CD14-positive monocyte (primary cell): ENCODE results near the gene SLC6A20. TPM values are rescaled to one million over a fixed set of nuclear protein-coding genes. Genes with fewer than 3 reads are reported as not detected.
A peak's percentile ranks its signal among the peaks of the same experiment; 100 is the strongest.

Experiments used
- DNase-seq, 3 donors: peaks; one replicate each; pipeline ENCODE4 v3.0.0-alpha.2; 2011 to 2022
- H2AFZ ChIP-seq: 2 replicates; pipeline ENCODE4 v1.6.0; 2012; ENCODE audit warnings: mild to moderate bottlenecking, low read depth, low read length, inconsistent platforms; ENCODE audit not compliant: insufficient read depth, poor library complexity, severe bottlenecking
- H3K27ac ChIP-seq, 2 donors: 1 replicate in 1 of 2; 2 replicates in 1 of 2; pipeline ENCODE4 v1.5.1; 2012 to 2013; ENCODE audit warnings: low read length in 2 of 2, control low read depth in 1 of 2, inconsistent platforms in 1 of 2, low read depth in 1 of 2, mild to moderate bottlenecking in 1 of 2
- H3K27me3 ChIP-seq, 2 donors: one replicate each; pipeline versions ENCODE4 v1.6.0 to v1.6.1; 2011 to 2013; ENCODE audit warnings: low read length in 2 of 2; ENCODE audit not compliant: control insufficient read depth in 2 of 2, insufficient read depth in 2 of 2
- H3K36me3 ChIP-seq, 2 donors: replicated peaks in 1 of 2; 1 replicate in 1 of 2; 2 replicates in 1 of 2; pipeline versions ENCODE4 v1.5.1 to v1.6.1; 2012 to 2013; ENCODE audit warnings: low read length in 2 of 2, control low read depth in 1 of 2, inconsistent platforms in 1 of 2, mild to moderate bottlenecking in 1 of 2; ENCODE audit not compliant: insufficient read depth in 2 of 2, control insufficient read depth in 1 of 2
- H3K4me1 ChIP-seq, 2 donors: 1 replicate in 1 of 2; 2 replicates in 1 of 2; pipeline versions ENCODE4 v1.5.1 to v1.6.1; 2012 to 2013; ENCODE audit warnings: low read length in 2 of 2, control low read depth in 1 of 2, inconsistent platforms in 1 of 2, mild to moderate bottlenecking in 1 of 2, moderate library complexity in 1 of 2; ENCODE audit not compliant: insufficient read depth in 2 of 2, control insufficient read depth in 1 of 2
- H3K4me2 ChIP-seq: replicated peaks from 2 replicates; pipeline ENCODE3; 2012; ENCODE audit warnings: low read length, moderate library complexity, mild to moderate bottlenecking; ENCODE audit not compliant: poor library complexity, severe bottlenecking; ENCODE audit errors: extremely low read depth
- H3K4me3 ChIP-seq, 3 experiments: fragments of 200-600 bp in 1 of 3; sonication (generic) in 1 of 3; replicated peaks in 1 of 3; 1 replicate in 2 of 3; 2 replicates in 1 of 3; pipeline ENCODE4 v1.5.1; 2011 to 2013; ENCODE audit warnings: low read length in 3 of 3, mild to moderate bottlenecking in 3 of 3, control low read depth in 2 of 3, low read depth in 2 of 3, inconsistent platforms in 1 of 3, moderate library complexity in 1 of 3
- H3K79me2 ChIP-seq: 2 replicates; pipeline ENCODE4 v1.6.0; 2012; ENCODE audit warnings: mild to moderate bottlenecking, control low read depth, inconsistent platforms, low read length, moderate library complexity; ENCODE audit not compliant: insufficient read depth
- H3K9ac ChIP-seq: 2 replicates; pipeline ENCODE4 v1.6.0; 2017; ENCODE audit warnings: low read length, mild to moderate bottlenecking; ENCODE audit not compliant: insufficient read depth, poor library complexity, severe bottlenecking
- H3K9me3 ChIP-seq, 2 donors: replicated peaks in 1 of 2; 1 replicate in 1 of 2; 2 replicates in 1 of 2; pipeline versions ENCODE4 v1.5.1 to v1.6.1; 2012 to 2013; ENCODE audit warnings: low read length in 2 of 2, control low read depth in 1 of 2; ENCODE audit not compliant: control insufficient read depth in 1 of 2, insufficient read depth in 1 of 2
- H4K20me1 ChIP-seq: 2 replicates; pipeline ENCODE4 v1.6.0; 2012; ENCODE audit warnings: mild to moderate bottlenecking, low read length, control low read depth, moderate library complexity; ENCODE audit not compliant: insufficient read depth
- H3K27ac Mint-ChIP-seq, 7 donors: one replicate each; pipeline ENCODE4 v1.8.0; 2020; ENCODE audit warnings: mild to moderate bottlenecking in 7 of 7, mixed read lengths in 7 of 7, moderate library complexity in 6 of 7, inconsistent platforms in 2 of 7
- H3K27me3 Mint-ChIP-seq, 3 donors: one replicate each; pipeline ENCODE4 v1.8.0; 2021 to 2022; ENCODE audit warnings: low read depth in 3 of 3, mild to moderate bottlenecking in 3 of 3, mixed read lengths in 3 of 3, moderate library complexity in 3 of 3, inconsistent platforms in 1 of 3
- H3K36me3 Mint-ChIP-seq, 2 donors: one replicate each; pipeline ENCODE4 v1.8.0; 2020; ENCODE audit warnings: mixed read lengths in 2 of 2, inconsistent platforms in 1 of 2, mild to moderate bottlenecking in 1 of 2
- H3K4me1 Mint-ChIP-seq: one replicate; pipeline ENCODE4 v1.8.0; 2020; ENCODE audit warnings: mild to moderate bottlenecking, mixed read lengths
- H3K4me3 Mint-ChIP-seq, 2 donors: one replicate each; pipeline ENCODE4 v1.8.0; 2020; ENCODE audit warnings: mild to moderate bottlenecking in 2 of 2, mixed read lengths in 2 of 2, moderate library complexity in 1 of 2
- H3K9me3 Mint-ChIP-seq, 7 donors: one replicate each; pipeline ENCODE4 v1.8.0; 2020 to 2022; ENCODE audit warnings: mixed read lengths in 7 of 7, mild to moderate bottlenecking in 6 of 7, moderate library complexity in 6 of 7, inconsistent platforms in 2 of 7
- CTCF ChIP-seq: fragments of 200-600 bp; IDR thresholded peaks from one replicate; pipeline ENCODE4 v1.8.0; 2022; ENCODE audit warnings: antibody characterized with exemption, mild to moderate bottlenecking
- whole genome bisulfite sequencing: methylation state at CpG from one replicate; pipeline ENCODE4 v1.1.5; 2013; ENCODE audit warnings: missing lambda C conversion rate; ENCODE audit not compliant: insufficient coverage; 5-methylcytosine and 5-hydroxymethylcytosine counted together
- intact Hi-C, 2 donors: fragments of 100-400 bp; cut with micrococcal nuclease; formaldehyde crosslinking; loops; one replicate each; pipeline versions ENCODE4 v1.15.0 to v1.15.1; 2023
- polyA plus RNA-seq, 3 donors: library from polyadenylated mRNA; depleted of rRNA in 1 of 3; unstranded in 2 of 3; stranded (reverse) in 1 of 3; fragments of 300-500 nt in 2 of 3; fragments of >200 nt in 1 of 3; fragmentation: Illumina TruSeq in 2 of 3; gene quantifications; 1 replicate in 2 of 3; 2 replicates in 1 of 3; pipeline ENCODE4 v1.2.3, GENCODE V29; 2012 to 2021

SLC6A20 gene
- polyA plus RNA-seq, 3 donors = not detected

- Mint-ChIP-seq H3K36me3 (no peaks in the 10 kb centered on the region), H3K27me3 (peaks cover 0 to 2% (median 0%) of the 10 kb centered on the region in 3 donors), H3K4me1 (no peaks in the 10 kb centered on the region), H3K4me3 (peak overlapping the region in 1 of 2 donors; percentile 25), H3K9me3 (peaks cover 0 to 10% (median 4%) of the 10 kb centered on the region in 7 donors), H3K27ac (no peak overlapping the region)
- no peak for TF ChIP-seq CTCF
- intact Hi-C loops = no loop called here
- no peak overlapping the region for H2AFZ ChIP-seq
- no peaks in the 10 kb centered on the region for H3K36me3 ChIP-seq
- no peak for DNase-seq
- H3K4me1 ChIP-seq = no peaks in the 10 kb centered on the region
- no peak overlapping the region for H3K4me2 ChIP-seq
- no peaks in the 10 kb centered on the region for H3K79me2 ChIP-seq
- no peak overlapping the region for H3K9ac ChIP-seq
- H4K20me1 ChIP-seq = no peaks in the 10 kb centered on the region
- H3K27ac ChIP-seq = no peak overlapping the region
- H3K9me3 ChIP-seq = peaks cover 0 to 7% of the 10 kb centered on the region in 2 donors
- no peak overlapping the region for H3K4me3 ChIP-seq
- 86% methylated on average over 3 of the region's 4 CpGs for WGBS
- H3K27me3 ChIP-seq = no peaks in the 10 kb centered on the region
Measured at GRCh38 chr3:45814322-45814721, 18.0 kb upstream of the SLC6A20 start.

DNA sequence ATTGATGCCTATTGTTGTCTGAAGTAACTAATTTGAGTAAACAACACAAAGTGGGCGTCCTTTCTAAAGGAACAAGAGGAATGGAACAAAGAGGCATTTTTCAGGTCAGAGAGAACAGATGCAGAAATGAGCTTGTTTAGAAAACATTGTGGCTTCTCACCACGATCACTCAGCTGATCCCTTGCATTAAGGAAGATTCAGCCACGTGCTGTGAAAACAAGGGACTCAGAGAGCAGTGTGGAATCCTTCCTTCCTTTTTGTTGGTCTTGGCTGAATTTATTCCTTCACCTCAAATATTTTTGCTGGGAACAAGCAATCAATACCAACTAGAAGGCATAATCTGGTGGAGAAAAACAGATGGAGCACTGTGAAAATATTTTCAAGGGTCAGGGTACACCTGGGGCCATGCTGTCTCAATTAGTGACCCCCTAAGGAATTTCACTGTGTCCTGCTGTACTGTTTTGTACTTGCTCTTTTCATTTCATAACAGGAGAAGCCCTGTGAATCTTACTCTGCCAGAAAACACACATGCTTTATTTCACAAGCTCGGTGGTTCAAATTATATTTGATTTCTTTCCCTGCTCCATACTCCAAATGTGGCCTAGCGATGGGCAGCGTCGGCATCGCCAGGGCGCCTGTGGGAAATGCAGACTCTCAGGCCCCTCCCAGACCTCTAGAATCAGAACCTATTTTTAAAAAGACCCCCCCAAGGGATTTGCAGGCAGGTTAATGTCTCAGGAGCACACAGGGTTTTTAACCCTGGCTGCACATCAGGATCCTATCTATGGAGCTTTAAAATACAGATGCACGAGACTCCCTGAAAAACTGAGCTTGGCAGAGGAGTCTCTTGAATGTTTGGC lies 11.6 kb upstream of the SLC6A20 start:
- no peak overlapping the region for H3K27ac Mint-ChIP-seq

More for the DNA sequence above, 11.6 kb upstream of the SLC6A20 start:
- Mint-ChIP-seq H3K4me3 (no peak overlapping the region), H3K36me3 (no peaks in the 10 kb centered on the region), H3K9me3 (no peaks in the 10 kb centered on the region), H3K4me1 (no peaks in the 10 kb centered on the region), H3K27me3 (peaks cover 0 to 2% (median 0%) of the 10 kb centered on the region in 3 donors)
- Histone ChIP-seq H2AFZ (no peak overlapping the region), H3K4me3 (no peak overlapping the region), H3K79me2 (no peaks in the 10 kb centered on the region), H3K27me3 (no peaks in the 10 kb centered on the region), H3K9ac (no peak overlapping the region), H3K27ac (no peak overlapping the region), H3K4me2 (no peak overlapping the region), H4K20me1 (no peaks in the 10 kb centered on the region), H3K9me3 (no peaks in the 10 kb centered on the region), H3K4me1 (no peaks in the 10 kb centered on the region), H3K36me3 (no peaks in the 10 kb centered on the region)
- intact Hi-C loops = no loop called here
- 74% methylated on average over 9 of the region's 10 CpGs for WGBS
- no peak for DNase-seq
- no peak for TF ChIP-seq CTCF
